Colonic mucosa (tissue), 4 donors: ENCODE measurements around the gene SLC38A10. TPM values are rescaled to one million over a fixed set of nuclear protein-coding genes. Genes with fewer than 3 reads are reported as not detected.

Experiments
- DNase-seq: peaks from one replicate; pipeline ENCODE4 v3.0.0-alpha.2; 2020
- H3K27ac ChIP-seq: fragments of 200-600 bp; one replicate; pipeline ENCODE4 v1.8.0; 2021
- H3K27me3 ChIP-seq: fragments of 200-600 bp; one replicate; pipeline ENCODE4 v1.8.0; 2021
- H3K36me3 ChIP-seq: fragments of 200-600 bp; one replicate; pipeline ENCODE4 v1.8.0; 2021
- H3K4me1 ChIP-seq: fragments of 200-600 bp; one replicate; pipeline ENCODE4 v1.8.0; 2021; ENCODE audit warnings: mild to moderate bottlenecking
- H3K4me3 ChIP-seq: fragments of 200-600 bp; one replicate; pipeline ENCODE4 v1.8.0; 2021
- H3K9ac ChIP-seq, 2 donors: one replicate each; pipeline ENCODE4 v1.7.0; 2013; ENCODE audit warnings: control low read depth in 2 of 2, low read depth in 2 of 2, low read length in 2 of 2
- H3K9me3 ChIP-seq: fragments of 200-600 bp; one replicate; pipeline ENCODE4 v1.8.0; 2021
- CTCF ChIP-seq: fragments of 200-600 bp; IDR thresholded peaks from one replicate; pipeline ENCODE4 v1.8.0; 2022; ENCODE audit warnings: antibody characterized with exemption, mild to moderate bottlenecking
- intact Hi-C: fragments of 100-400 bp; cut with DNase I; formaldehyde crosslinking; loops from one replicate; pipeline ENCODE4 v1.14.1; 2022
- total RNA-seq, 2 donors: library from RNA; stranded (reverse); fragmentation: NEBNext Ultra II Directional in 1 of 2; extraction: Animal tissue kit (Norgen Biotek cat#: 25700) in 1 of 2; gene quantifications; one replicate each; pipeline ENCODE4 v1.2.1, GENCODE V29; 2021
- donor health status: healthy.
- donor health status: DM: no; HTN: no; CAD: no.
- donor health status: DM: no; HTN: no; CAD: no.

Gene SLC38A10
- total RNA-seq, 2 donors from 2014 or later: 67.5 to 139 TPM

GRCh38 chr17:81336296-81336929 lies 41.3 kb upstream of the SLC38A10 start:
- TF ChIP-seq CTCF: no peak
- no peak for DNase-seq
- Histone ChIP-seq H3K9ac (no peak overlapping the region), H3K4me1 (peaks cover 34% of the 10 kb centered on the region), H3K4me3 (no peak overlapping the region), H3K27me3 (peaks cover 8% of the 10 kb centered on the region), H3K9me3 (no peaks in the 10 kb centered on the region), H3K36me3 (no peaks in the 10 kb centered on the region), H3K27ac (no peak overlapping the region)
- intact Hi-C loops: no loop called here

- peak; percentile 83 for DNase-seq
- Histone ChIP-seq H3K4me3 (no peak overlapping the region), H3K9me3 (no peaks in the 10 kb centered on the region), H3K4me1 (peaks cover 31% of the 10 kb centered on the region), H3K27me3 (peaks cover 1% of the 10 kb centered on the region), H3K9ac (no peak overlapping the region), H3K27ac (peak overlapping the region; percentile 9), H3K36me3 (no peaks in the 10 kb centered on the region)
- no peak for TF ChIP-seq CTCF
- intact Hi-C loops: no loop called here
These were observed 40.7 kb upstream of the SLC38A10 start for GRCh38 chr17:81335773-81336157.

- intact Hi-C loops: no loop called here
- H3K9me3 ChIP-seq: no peaks in the 10 kb centered on the region
- no peak for TF ChIP-seq CTCF
- H3K27ac ChIP-seq: peak overlapping the region; percentile 9
- no peaks in the 10 kb centered on the region for H3K36me3 ChIP-seq
- peaks cover 31% of the 10 kb centered on the region for H3K4me1 ChIP-seq
- DNase-seq: no peak
- no peak overlapping the region for H3K4me3 ChIP-seq
- no peak overlapping the region for H3K9ac ChIP-seq
- H3K27me3 ChIP-seq: no peaks in the 10 kb centered on the region
These were observed 40.1 kb upstream of the SLC38A10 start for GRCh38 chr17:81334987-81335772.

GRCh38 chr17:81334391-81334901 lies 39.3 kb upstream of the SLC38A10 start:
- H3K9ac ChIP-seq: no peak overlapping the region

More at GRCh38 chr17:81334391-81334901, 39.3 kb upstream of the SLC38A10 start:
- peaks cover 35% of the 10 kb centered on the region for H3K4me1 ChIP-seq
- no peak for DNase-seq
- TF ChIP-seq CTCF: no peak
- intact Hi-C loops: no loop called here
- no peak overlapping the region for H3K4me3 ChIP-seq
- no peaks in the 10 kb centered on the region for H3K27me3 ChIP-seq
- no peaks in the 10 kb centered on the region for H3K36me3 ChIP-seq
- no peaks in the 10 kb centered on the region for H3K9me3 ChIP-seq
- H3K27ac ChIP-seq: no peak overlapping the region
